RWPE2 (cell line): Measurements from ENCODE around the gene CNTNAP5.

Experiments used
- ATAC-seq: fragments of 200-7000 bp; cut with Tn5 transposase; 3 replicates; pipeline ENCODE4 v1.9.1; 2021; ENCODE audit warnings: low read depth
- DNase-seq: peaks from one replicate; pipeline ENCODE4 v3.0.0-alpha.2; 2020; ENCODE audit warnings: low spot score
- H3K27ac ChIP-seq: fragments of 450-650 bp; 2 replicates; pipeline ENCODE4 v1.5.1; 2017; ENCODE audit warnings: mild to moderate bottlenecking; ENCODE audit not compliant: poor library complexity, severe bottlenecking
- H3K27me3 ChIP-seq: fragments of 250-450 bp; sonication (Bioruptor Pico); 2 replicates; pipeline ENCODE4 v1.5.1; 2021; ENCODE audit warnings: mild to moderate bottlenecking, moderate library complexity; ENCODE audit not compliant: insufficient read depth, poor library complexity, severe bottlenecking
- H3K36me3 ChIP-seq: fragments of 250-450 bp; sonication (Bioruptor Pico); 2 replicates; pipeline ENCODE4 v1.5.1; 2020; ENCODE audit warnings: low read depth, mild to moderate bottlenecking, moderate library complexity
- H3K4me1 ChIP-seq: fragments of 250-450 bp; sonication (Bioruptor Pico); 2 replicates; pipeline ENCODE4 v1.5.1; 2021; ENCODE audit warnings: mild to moderate bottlenecking, moderate library complexity; ENCODE audit not compliant: insufficient read depth, poor library complexity, severe bottlenecking
- H3K4me3 ChIP-seq: fragments of 250-450 bp; sonication (Bioruptor Pico); 2 replicates; pipeline ENCODE4 v1.5.1; 2021; ENCODE audit warnings: mild to moderate bottlenecking, moderate library complexity; ENCODE audit not compliant: severe bottlenecking
- H3K9me3 ChIP-seq: fragments of 250-450 bp; sonication (Bioruptor Pico); 2 replicates; pipeline ENCODE4 v1.5.1; 2021; ENCODE audit warnings: mild to moderate bottlenecking, moderate library complexity; ENCODE audit not compliant: severe bottlenecking
- TF ChIP-seq, protein P1 (sequence below): fragments of 450-650 bp; IDR thresholded peaks from one replicate; pipeline ENCODE4 v1.5.1; 2017; ENCODE audit warnings: mild to moderate bottlenecking, moderate library complexity; ENCODE audit not compliant: poor library complexity, severe bottlenecking

The CNTNAP5 gene

DNA sequence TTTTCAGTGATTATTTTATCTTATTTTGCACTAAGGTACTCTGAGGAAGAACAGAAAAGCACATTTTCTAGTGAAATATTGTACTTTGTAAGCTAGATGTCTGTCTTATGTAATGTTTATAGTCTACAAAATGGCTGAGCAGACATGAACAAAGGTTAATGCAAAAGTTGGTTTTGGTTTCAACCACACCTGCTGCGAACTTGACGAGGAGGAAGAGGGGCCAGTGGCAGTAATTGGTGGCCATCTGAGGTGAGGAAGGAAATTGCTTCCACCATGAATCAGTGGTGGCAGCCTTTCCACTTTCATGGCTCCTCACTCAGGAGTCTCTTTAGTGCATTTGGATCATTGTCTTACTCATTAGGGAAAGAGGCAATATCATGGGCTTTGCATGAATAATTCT, 894.2 kb downstream of the CNTNAP5 start:
- ATAC-seq = no peak
- TF ChIP-seq, protein P1, sequence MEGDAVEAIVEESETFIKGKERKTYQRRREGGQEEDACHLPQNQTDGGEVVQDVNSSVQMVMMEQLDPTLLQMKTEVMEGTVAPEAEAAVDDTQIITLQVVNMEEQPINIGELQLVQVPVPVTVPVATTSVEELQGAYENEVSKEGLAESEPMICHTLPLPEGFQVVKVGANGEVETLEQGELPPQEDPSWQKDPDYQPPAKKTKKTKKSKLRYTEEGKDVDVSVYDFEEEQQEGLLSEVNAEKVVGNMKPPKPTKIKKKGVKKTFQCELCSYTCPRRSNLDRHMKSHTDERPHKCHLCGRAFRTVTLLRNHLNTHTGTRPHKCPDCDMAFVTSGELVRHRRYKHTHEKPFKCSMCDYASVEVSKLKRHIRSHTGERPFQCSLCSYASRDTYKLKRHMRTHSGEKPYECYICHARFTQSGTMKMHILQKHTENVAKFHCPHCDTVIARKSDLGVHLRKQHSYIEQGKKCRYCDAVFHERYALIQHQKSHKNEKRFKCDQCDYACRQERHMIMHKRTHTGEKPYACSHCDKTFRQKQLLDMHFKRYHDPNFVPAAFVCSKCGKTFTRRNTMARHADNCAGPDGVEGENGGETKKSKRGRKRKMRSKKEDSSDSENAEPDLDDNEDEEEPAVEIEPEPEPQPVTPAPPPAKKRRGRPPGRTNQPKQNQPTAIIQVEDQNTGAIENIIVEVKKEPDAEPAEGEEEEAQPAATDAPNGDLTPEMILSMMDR = no peak
- H3K36me3 ChIP-seq = no peaks in the 10 kb centered on the region
- H3K27me3 ChIP-seq = no peaks in the 10 kb centered on the region
- no peak for DNase-seq
- H3K27ac ChIP-seq = no peak overlapping the region
- no peaks in the 10 kb centered on the region for H3K9me3 ChIP-seq
- H3K4me3 ChIP-seq = no peak overlapping the region
- H3K4me1 ChIP-seq = no peaks in the 10 kb centered on the region

DNA sequence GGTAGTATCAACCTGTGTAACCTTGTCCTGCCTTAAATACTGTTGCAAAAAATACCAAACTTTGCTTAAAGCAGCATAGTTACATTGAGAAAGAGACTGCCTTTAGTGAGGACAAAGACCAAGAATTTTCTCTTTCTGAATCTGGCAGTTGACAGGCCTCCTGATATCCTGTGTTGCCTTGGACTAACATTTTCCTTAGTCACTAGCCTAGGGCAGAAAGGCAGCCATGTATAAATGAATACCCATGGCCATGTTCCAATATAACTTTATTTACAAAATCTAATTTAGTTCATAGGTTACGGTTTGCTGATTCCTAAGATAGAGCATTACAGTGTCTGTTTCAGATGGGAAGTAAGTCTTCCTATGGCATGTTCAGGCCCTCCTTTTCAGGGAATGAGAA, 895.4 kb downstream of the CNTNAP5 start:
- no peak overlapping the region for H3K27ac ChIP-seq
- no peak overlapping the region for H3K4me3 ChIP-seq
- ATAC-seq (no peak), DNase-seq (no peak)
- H3K9me3 ChIP-seq = no peaks in the 10 kb centered on the region
- TF ChIP-seq, protein P1 = no peak
- H3K27me3 ChIP-seq = no peaks in the 10 kb centered on the region
- H3K4me1 ChIP-seq = no peaks in the 10 kb centered on the region
- H3K36me3 ChIP-seq = no peaks in the 10 kb centered on the region

DNA sequence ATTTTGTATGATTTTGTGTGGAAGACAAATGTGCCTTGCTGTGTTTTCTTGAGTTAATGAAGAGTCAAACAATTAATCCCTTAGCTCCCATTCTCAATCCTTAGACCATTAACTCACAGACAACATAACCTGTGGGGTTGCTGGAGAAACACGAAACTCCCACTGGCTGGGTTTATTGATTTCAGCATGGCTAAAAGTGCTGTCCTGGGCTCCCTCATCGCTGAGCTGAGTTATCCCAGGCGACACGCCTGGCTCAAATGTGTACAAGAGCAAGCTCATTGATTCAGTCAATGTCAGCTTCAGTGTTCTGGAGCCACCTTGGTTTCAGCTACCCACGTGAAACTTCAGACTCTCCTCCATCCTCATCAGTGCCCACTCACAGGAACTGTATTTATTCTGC, 896.1 kb downstream of the CNTNAP5 start:
- no peak for ATAC-seq
- Histone ChIP-seq H3K9me3 (no peaks in the 10 kb centered on the region), H3K4me3 (no peak overlapping the region), H3K36me3 (no peaks in the 10 kb centered on the region), H3K4me1 (no peaks in the 10 kb centered on the region), H3K27me3 (no peaks in the 10 kb centered on the region), H3K27ac (no peak overlapping the region)
- TF ChIP-seq, protein P1 = no peak
- no peak for DNase-seq

DNA sequence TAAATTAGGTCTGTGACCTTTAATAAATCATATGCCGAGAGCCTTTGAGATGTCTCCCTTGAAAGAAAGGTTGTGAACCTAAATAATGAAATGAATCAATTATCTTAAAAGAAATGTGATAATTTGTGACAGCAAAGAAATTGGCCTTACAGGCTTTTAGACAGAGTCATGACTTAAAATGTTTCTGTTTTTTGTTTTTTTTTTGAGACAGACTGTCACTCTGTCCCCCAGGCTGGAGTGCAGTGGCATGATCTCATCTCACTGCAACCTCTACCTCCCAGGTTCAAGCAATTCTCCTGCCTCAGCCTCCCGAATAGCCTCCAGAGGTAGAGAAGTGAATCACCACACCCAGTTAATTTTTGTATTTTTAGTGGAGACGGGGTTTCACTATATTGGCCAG, 898.0 kb downstream of the CNTNAP5 start:
- H3K27me3 ChIP-seq = no peaks in the 10 kb centered on the region
- no peaks in the 10 kb centered on the region for H3K9me3 ChIP-seq
- H3K4me1 ChIP-seq = no peaks in the 10 kb centered on the region
- TF ChIP-seq, protein P1 = no peak
- DNase-seq (no peak), ATAC-seq (no peak)
- no peaks in the 10 kb centered on the region for H3K36me3 ChIP-seq
- H3K4me3 ChIP-seq = no peak overlapping the region
- no peak overlapping the region for H3K27ac ChIP-seq

DNA sequence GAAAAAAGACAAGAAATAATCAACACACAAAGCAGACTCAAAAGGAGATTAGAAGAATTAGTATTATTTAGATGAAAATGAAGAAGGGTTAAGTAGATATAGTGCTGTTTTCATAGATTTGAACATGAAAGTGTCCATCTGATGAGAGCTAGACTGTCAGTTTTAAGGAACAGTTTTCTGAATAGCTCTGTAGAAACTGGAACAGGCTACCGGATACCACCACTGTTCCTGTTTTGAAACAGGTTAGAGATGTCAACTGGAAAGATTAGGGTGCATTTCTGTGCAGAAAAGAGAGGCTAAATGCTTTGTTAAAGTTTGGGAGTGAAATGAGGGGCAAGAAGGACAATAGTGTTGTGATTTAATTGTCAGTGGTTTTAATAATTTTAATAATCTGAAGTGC, 908.8 kb downstream of the CNTNAP5 start:
- Histone ChIP-seq H3K27me3 (no peaks in the 10 kb centered on the region), H3K9me3 (no peaks in the 10 kb centered on the region), H3K4me3 (no peak overlapping the region), H3K27ac (no peak overlapping the region), H3K36me3 (no peaks in the 10 kb centered on the region), H3K4me1 (no peaks in the 10 kb centered on the region)
- ATAC-seq = no peak
- TF ChIP-seq, protein P1 = no peak
- DNase-seq = no peak
